Endothelial cell of hepatic sinusoid (primary cell): ENCODE measurements around the gene SF3B5.
"Not testable (repeated sequence)": the region's sequence is repeated elsewhere in the genome, so short reads cannot be mapped to it uniquely, and the experiment has no call there.

Experiments used
- in situ Hi-C: cut with HindIII; loops from 2 replicates; pipeline ENCODE4 v1.10.0; 2017; ENCODE audit warnings: low sequenced_read_pairs

Gene SF3B5

GRCh38 chr6:144095134-144096002, at the start of gene SF3B5:
SF3B5 (minus strand) TSS chr6:144095573; CDS start chr6:144095497, 76 bp downstream.
- in situ Hi-C loops: no loop called here

- in situ Hi-C loops: no loop called here
These were observed 49.6 kb upstream of the SF3B5 start for GRCh38 chr6:144144996-144145395.

- in situ Hi-C loops: no loop called here
These were observed 48.5 kb upstream of the SF3B5 start for GRCh38 chr6:144143878-144144277.

GRCh38 chr6:144143106-144143505, 47.7 kb upstream of the SF3B5 start:
- in situ Hi-C loops: no loop called here

- in situ Hi-C loops: no loop called here
These were observed 46.1 kb upstream of the SF3B5 start for GRCh38 chr6:144141470-144141869.

- in situ Hi-C loops: no loop called here
These were observed 45.5 kb upstream of the SF3B5 start for GRCh38 chr6:144140867-144141266.

GRCh38 chr6:144139817-144140216, 44.4 kb upstream of the SF3B5 start:
- in situ Hi-C loops: no loop called here

GRCh38 chr6:144138542-144138941, 43.2 kb upstream of the SF3B5 start:
- in situ Hi-C loops: no loop called here

- in situ Hi-C loops: no loop called here
These were observed 39.4 kb upstream of the SF3B5 start for GRCh38 chr6:144134737-144135136.

GRCh38 chr6:144134176-144134575, 38.8 kb upstream of the SF3B5 start:
- in situ Hi-C loops: no loop called here

- in situ Hi-C loops: no loop called here
These were observed 38.0 kb upstream of the SF3B5 start for GRCh38 chr6:144133225-144133821.

- in situ Hi-C loops: not testable (repeated sequence)
These were observed 36.9 kb upstream of the SF3B5 start for GRCh38 chr6:144132167-144132690.

GRCh38 chr6:144131248-144131709, 35.9 kb upstream of the SF3B5 start:
- in situ Hi-C loops: no loop called here

- in situ Hi-C loops: no loop called here
These were observed 34.1 kb upstream of the SF3B5 start for GRCh38 chr6:144129469-144129868.

- in situ Hi-C loops: no loop called here
These were observed 31.7 kb upstream of the SF3B5 start for GRCh38 chr6:144127097-144127496.

- in situ Hi-C loops: loop anchor here (25.0 kb wide), 1 partner anchor 363 kb away; no protein-coding TSS in a partner anchor
These were observed 28.5 kb upstream of the SF3B5 start for GRCh38 chr6:144123836-144124235.

- in situ Hi-C loops: loop anchor here (25.0 kb wide), 1 partner anchor 364 kb away; no protein-coding TSS in a partner anchor
These were observed 28.0 kb upstream of the SF3B5 start for GRCh38 chr6:144123421-144123820.

- in situ Hi-C loops: loop anchor here (25.0 kb wide), 1 partner anchor 364 kb away; no protein-coding TSS in a partner anchor
These were observed 27.5 kb upstream of the SF3B5 start for GRCh38 chr6:144122861-144123260.

GRCh38 chr6:144119376-144119775, 24.0 kb upstream of the SF3B5 start:
- in situ Hi-C loops: loop anchor here (25.0 kb wide), 1 partner anchor 368 kb away; no protein-coding TSS in a partner anchor

- in situ Hi-C loops: loop anchor here (25.0 kb wide), 1 partner anchor 372 kb away; no protein-coding TSS in a partner anchor
These were observed 19.8 kb upstream of the SF3B5 start for GRCh38 chr6:144115219-144115618.

GRCh38 chr6:144113366-144113765, 18.0 kb upstream of the SF3B5 start:
- in situ Hi-C loops: loop anchor here (5.0 to 25.0 kb wide), 2 partner anchors 46 to 374 kb away; no protein-coding TSS in a partner anchor
